Dedifferentiated amniotic fluid mesenchymal stem cell (primary cell): ENCODE data around the gene STRIP1.
"Not testable (repeated sequence)": the region's sequence is repeated elsewhere in the genome, so short reads cannot be mapped to it uniquely, and the experiment has no call there.

Source experiments
- DNase-seq: peaks from one replicate; pipeline ENCODE4 v3.0.0-alpha.2; 2016; ENCODE audit errors: extremely low spot score

The STRIP1 gene

GRCh38 chr1:110069404-110070281 is 35.2 kb downstream of the STRIP1 start:
- DNase-seq, result no peak

- no peak for DNase-seq
Measured at GRCh38 chr1:110070282-110070669, 35.9 kb downstream of the STRIP1 start.

GRCh38 chr1:110070671-110071242 is 36.3 kb downstream of the STRIP1 start, which contains the start of gene ALX3:
Gene ALX3 (minus strand): TSS chr1:110070672. CDS start chr1:110070612, 60 bp downstream.
- no peak for DNase-seq

- DNase-seq, result no peak
Measured at GRCh38 chr1:110074166-110074565, 39.7 kb downstream of the STRIP1 start.

GRCh38 chr1:110076789-110077500 is 42.5 kb downstream of the STRIP1 start:
- DNase-seq, result no peak

- DNase-seq, result not testable (repeated sequence)
Measured at GRCh38 chr1:110079995-110080394, 45.6 kb downstream of the STRIP1 start.

GRCh38 chr1:110081061-110081460 is 46.6 kb downstream of the STRIP1 start:
- DNase-seq, result no peak

- DNase-seq, result peak; percentile 55
Measured at GRCh38 chr1:110082477-110082876, 48.1 kb downstream of the STRIP1 start.

- no peak for DNase-seq
Measured at GRCh38 chr1:110083061-110083865, 48.8 kb downstream of the STRIP1 start.

- no peak for DNase-seq
Measured at GRCh38 chr1:110083866-110084226, 49.4 kb downstream of the STRIP1 start.

GRCh38 chr1:110084227-110085078 is 50.0 kb downstream of the STRIP1 start:
- DNase-seq, result no peak

- no peak for DNase-seq
Measured at GRCh38 chr1:110085671-110086070, 51.2 kb downstream of the STRIP1 start.

- no peak for DNase-seq
Measured at GRCh38 chr1:110086961-110087360, 52.5 kb downstream of the STRIP1 start.

- peak; percentile 77 for DNase-seq
Measured at GRCh38 chr1:110087812-110088738, 53.7 kb downstream of the STRIP1 start.

GRCh38 chr1:110088739-110089316 is 54.4 kb downstream of the STRIP1 start:
- DNase-seq, result no peak

- DNase-seq, result no peak
Measured at GRCh38 chr1:110089561-110090275, 55.3 kb downstream of the STRIP1 start.

- no peak for DNase-seq
Measured at GRCh38 chr1:110091381-110091780, 57.0 kb downstream of the STRIP1 start.

GRCh38 chr1:110091791-110092190 is 57.4 kb downstream of the STRIP1 start:
- no peak for DNase-seq

- DNase-seq, result no peak
Measured at GRCh38 chr1:110092991-110093390, 58.6 kb downstream of the STRIP1 start.
